Muscle of leg (tissue), 11 donors: ENCODE data around the gene BACE1. TPM values are rescaled to one million over a fixed set of nuclear protein-coding genes. Genes with fewer than 3 reads are reported as not detected.
"Not testable (repeated sequence)": the region's sequence is repeated elsewhere in the genome, so short reads cannot be mapped to it uniquely, and the experiment has no call there.

Source experiments
- DNase-seq: peaks from one replicate; pipeline ENCODE4 v3.0.0; 2013
- H3K27ac ChIP-seq: one replicate; pipeline ENCODE4 v1.5.1; 2013; ENCODE audit warnings: mild to moderate bottlenecking, low read length, control low read depth
- H3K27me3 ChIP-seq: one replicate; pipeline ENCODE4 v1.6.1; 2013; ENCODE audit warnings: low read length; ENCODE audit not compliant: control insufficient read depth, insufficient read depth
- H3K36me3 ChIP-seq: one replicate; pipeline ENCODE4 v1.6.1; 2013; ENCODE audit warnings: low read length; ENCODE audit not compliant: control insufficient read depth, insufficient read depth
- H3K4me1 ChIP-seq: one replicate; pipeline ENCODE4 v1.6.1; 2013; ENCODE audit warnings: low read length; ENCODE audit not compliant: control insufficient read depth, insufficient read depth
- H3K4me3 ChIP-seq: one replicate; pipeline ENCODE4 v1.5.1; 2013; ENCODE audit warnings: low read length, control low read depth
- H3K9me3 ChIP-seq: replicated peaks from 2 replicates; pipeline ENCODE4 v1.6.1; 2013; ENCODE audit warnings: low read depth, low read length; ENCODE audit not compliant: control insufficient read depth
- WGBS: methylation state at CpG from one replicate; pipeline ENCODE4 v1.1.5; 2013; ENCODE audit warnings: missing lambda C conversion rate; ENCODE audit not compliant: insufficient coverage; 5-methylcytosine and 5-hydroxymethylcytosine counted together
- polyA plus RNA-seq, 8 donors: library from polyadenylated mRNA; unstranded; fragments of 120-200 nt; gene quantifications; one replicate each; pipeline versions ENCODE4 v1.2.1 to v1.2.3, GENCODE V29; 2013; ENCODE audit warnings: inconsistent platforms in 1 of 8, low replicate concordance in 1 of 8; ENCODE audit not compliant: insufficient read length in 8 of 8, insufficient read depth in 1 of 8
- total RNA-seq: library from RNA; stranded (reverse); fragments of 120-200 nt; gene quantifications from one replicate; pipeline ENCODE4 v1.2.4, GENCODE V29; 2013

BACE1 gene
- total and polyA plus RNA-seq, 9 donors, result 16.6 to 40.8 (median 36.6) TPM

- DNase-seq, result no peak
- no peaks in the 10 kb centered on the region for H3K4me1 ChIP-seq
- H3K36me3 ChIP-seq, result peaks cover 54% of the 10 kb centered on the region
- no peaks in the 10 kb centered on the region for H3K9me3 ChIP-seq
- no peaks in the 10 kb centered on the region for H3K27me3 ChIP-seq
- no peak overlapping the region for H3K27ac ChIP-seq
- H3K4me3 ChIP-seq, result no peak overlapping the region
- WGBS, result 92% methylated on average over 4 of the region's 6 CpGs
Measured at GRCh38 chr11:117281159-117281558, 34.9 kb downstream of the BACE1 start.

GRCh38 chr11:117279711-117280376 is 36.2 kb downstream of the BACE1 start:
- Histone ChIP-seq H3K27ac (no peak overlapping the region), H3K9me3 (no peaks in the 10 kb centered on the region), H3K4me1 (no peaks in the 10 kb centered on the region), H3K36me3 (peaks cover 47% of the 10 kb centered on the region), H3K27me3 (no peaks in the 10 kb centered on the region), H3K4me3 (no peak overlapping the region)
- no peak for DNase-seq
- WGBS, result 100% methylated on average over 2 of the region's 4 CpGs

- Histone ChIP-seq H3K4me1 (no peaks in the 10 kb centered on the region), H3K4me3 (no peak overlapping the region), H3K27ac (no peak overlapping the region), H3K36me3 (peaks cover 40% of the 10 kb centered on the region), H3K9me3 (no peaks in the 10 kb centered on the region), H3K27me3 (no peaks in the 10 kb centered on the region)
- no CpG with 5 or more reads among the region's 2 CpGs for WGBS
- DNase-seq, result no peak
Measured at GRCh38 chr11:117278347-117278746, 37.7 kb downstream of the BACE1 start.

- H3K4me3 ChIP-seq, result no peak overlapping the region
- peaks cover 16% of the 10 kb centered on the region for H3K36me3 ChIP-seq
- no peak for DNase-seq
- no peaks in the 10 kb centered on the region for H3K27me3 ChIP-seq
- WGBS, result 74% methylated on average over 4 of the region's 9 CpGs
- no peaks in the 10 kb centered on the region for H3K9me3 ChIP-seq
- no peaks in the 10 kb centered on the region for H3K4me1 ChIP-seq
- no peak overlapping the region for H3K27ac ChIP-seq
Measured at GRCh38 chr11:117273550-117274289, 42.3 kb downstream of the BACE1 start.

GRCh38 chr11:117272175-117272574 is 43.9 kb downstream of the BACE1 start:
- peaks cover 16% of the 10 kb centered on the region for H3K36me3 ChIP-seq
- H3K27me3 ChIP-seq, DNase-seq, H3K4me1 ChIP-seq, H3K4me3 ChIP-seq, H3K9me3 ChIP-seq, H3K27ac ChIP-seq: not testable (repeated sequence)
- WGBS, result 100% methylated on average over 2 of the region's 5 CpGs

GRCh38 chr11:117271208-117271607 is 44.8 kb downstream of the BACE1 start:
- no peak for DNase-seq
- Histone ChIP-seq H3K27me3 (no peaks in the 10 kb centered on the region), H3K9me3 (no peaks in the 10 kb centered on the region), H3K27ac (no peak overlapping the region), H3K4me3 (no peak overlapping the region), H3K4me1 (no peaks in the 10 kb centered on the region), H3K36me3 (peaks cover 16% of the 10 kb centered on the region)
- WGBS, result 94% methylated on average over 3 of the region's 4 CpGs

DNA sequence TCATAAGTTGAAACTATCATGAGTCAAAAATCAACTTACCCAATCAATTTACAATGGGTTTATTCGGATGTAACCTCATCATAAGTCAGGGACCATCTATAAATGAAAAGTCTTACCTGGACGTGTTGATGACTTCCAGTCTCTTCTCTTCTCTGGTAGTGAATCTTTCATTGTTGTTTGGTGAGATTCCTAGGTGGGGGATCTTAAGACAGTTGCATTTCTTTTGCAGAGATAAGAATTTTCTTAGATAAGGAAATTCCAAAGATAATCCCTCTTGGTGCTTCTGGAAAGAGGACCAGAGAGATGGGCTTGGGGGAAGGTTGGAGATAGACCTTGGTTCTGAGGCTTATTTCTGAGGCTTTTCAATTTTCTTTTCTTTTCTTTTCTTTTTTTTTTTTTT is 46.2 kb downstream of the BACE1 start:
- Histone ChIP-seq H3K36me3 (peaks cover 11% of the 10 kb centered on the region), H3K27me3 (no peaks in the 10 kb centered on the region), H3K4me3 (no peak overlapping the region), H3K27ac (no peak overlapping the region), H3K9me3 (no peaks in the 10 kb centered on the region), H3K4me1 (no peaks in the 10 kb centered on the region)
- no peak for DNase-seq
- WGBS, result no CpG with 5 or more reads among the region's 2 CpGs

DNA sequence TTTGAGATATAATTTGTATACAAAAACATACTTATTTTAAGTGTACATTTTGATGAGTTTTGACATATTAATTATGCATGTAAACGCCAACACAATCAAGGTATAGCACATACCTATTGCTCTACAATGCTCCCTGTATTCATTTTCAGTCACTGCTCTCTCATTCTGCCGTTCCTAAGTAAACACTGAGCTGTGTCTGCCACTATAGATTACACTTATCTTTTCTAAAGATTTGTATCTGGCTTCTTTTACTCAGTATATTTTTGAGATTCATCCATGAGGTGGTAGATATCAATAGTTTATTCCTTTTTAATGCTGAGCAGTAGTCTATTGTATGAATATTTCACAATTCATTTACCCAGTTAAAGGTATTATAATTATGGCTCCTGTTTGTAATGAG is 50.3 kb downstream of the BACE1 start:
- no peaks in the 10 kb centered on the region for H3K27me3 ChIP-seq
- no peak for DNase-seq
- WGBS, result no CpG with 5 or more reads among the region's 2 CpGs
- H3K9me3 ChIP-seq, result no peaks in the 10 kb centered on the region
- peaks cover 14% of the 10 kb centered on the region for H3K36me3 ChIP-seq
- no peak overlapping the region for H3K27ac ChIP-seq
- no peaks in the 10 kb centered on the region for H3K4me1 ChIP-seq
- no peak overlapping the region for H3K4me3 ChIP-seq

GRCh38 chr11:117264624-117265323 is 51.3 kb downstream of the BACE1 start:
- peaks cover 17% of the 10 kb centered on the region for H3K36me3 ChIP-seq
- WGBS, result 83% methylated on average over 1 of the region's 7 CpGs
- H3K4me3 ChIP-seq, H3K27ac ChIP-seq, H3K4me1 ChIP-seq, H3K9me3 ChIP-seq, DNase-seq, H3K27me3 ChIP-seq: not testable (repeated sequence)

DNA sequence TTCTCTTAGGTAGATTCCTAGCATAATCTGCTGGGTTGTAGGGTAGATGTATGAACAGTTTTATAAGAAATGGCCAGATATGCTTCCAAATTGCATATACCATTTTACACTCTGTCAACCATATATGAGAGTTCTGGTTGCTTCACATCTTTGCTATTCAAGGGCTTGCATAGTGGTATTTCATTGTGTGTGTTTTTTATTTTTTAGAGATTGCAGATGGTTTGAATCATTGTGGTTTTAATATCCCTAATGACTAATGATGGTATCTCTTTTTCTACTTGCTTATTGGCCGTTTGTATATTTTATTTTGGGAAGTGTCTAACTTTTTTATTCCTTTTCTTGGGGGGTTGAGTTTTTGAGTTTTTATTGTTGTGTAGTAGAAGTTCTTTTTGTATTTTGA is 56.6 kb downstream of the BACE1 start:
- no CpG with 5 or more reads among the region's 1 CpG for WGBS
- no peaks in the 10 kb centered on the region for H3K27me3 ChIP-seq
- H3K4me1 ChIP-seq, result no peaks in the 10 kb centered on the region
- no peak overlapping the region for H3K27ac ChIP-seq
- H3K4me3 ChIP-seq, result no peak overlapping the region
- DNase-seq, result no peak
- H3K9me3 ChIP-seq, result no peaks in the 10 kb centered on the region
- H3K36me3 ChIP-seq, result peaks cover 27% of the 10 kb centered on the region
